Mononuclear cell (primary cell): ENCODE measurements around the gene SLC30A4. TPM values are rescaled to one million over a fixed set of nuclear protein-coding genes. Genes with fewer than 3 reads are reported as not detected.

ENCODE experiments used
- H3K27me3 ChIP-seq: 2 replicates; pipeline ENCODE4 v1.6.0; 2011; ENCODE audit warnings: low read length, control low read depth; ENCODE audit not compliant: insufficient read depth
- H3K4me1 ChIP-seq: 2 replicates; pipeline ENCODE4 v1.5.1; 2011; ENCODE audit warnings: mild to moderate bottlenecking, low read length, control low read depth; ENCODE audit not compliant: insufficient read depth
- H3K4me3 ChIP-seq: 2 replicates; pipeline ENCODE4 v1.5.1; 2011; ENCODE audit warnings: mild to moderate bottlenecking, low read length, moderate library complexity
- H3K9me3 ChIP-seq: 2 replicates; pipeline ENCODE4 v1.5.1; 2011; ENCODE audit warnings: low read depth, mild to moderate bottlenecking, control low read depth, low read length
- total RNA-seq: library from RNA; depleted of rRNA; stranded (reverse); fragments of >200 nt; gene quantifications from one replicate; pipeline ENCODE4 v1.2.3, GENCODE V29; 2012

Gene SLC30A4
- total RNA-seq, 1 donor, result 3.4 TPM

- Histone ChIP-seq H3K4me1 (no peaks in the 10 kb centered on the region), H3K27me3 (no peaks in the 10 kb centered on the region), H3K9me3 (no peaks in the 10 kb centered on the region), H3K4me3 (no peak overlapping the region)
These were observed 46.1 kb downstream of the SLC30A4 start for GRCh38 chr15:45476410-45476809.

DNA sequence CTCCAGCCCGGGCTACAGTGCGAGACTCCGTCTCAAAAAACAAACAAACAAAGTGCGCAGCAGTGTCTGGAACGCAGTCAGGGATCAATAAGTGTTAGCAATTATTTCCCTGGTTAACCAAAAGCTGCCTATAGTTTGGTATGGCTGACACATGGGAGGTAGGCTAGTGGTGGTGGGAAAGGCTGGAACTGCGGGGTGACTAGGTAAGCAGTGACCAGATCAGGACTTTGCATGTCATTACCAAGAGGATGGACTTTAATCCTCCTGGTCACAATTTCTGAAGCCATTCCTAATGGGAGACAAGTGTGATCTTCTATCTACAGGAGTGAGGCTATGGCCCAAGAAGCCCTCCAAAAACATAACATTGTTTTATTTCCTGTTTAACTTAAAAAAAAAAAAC lies 47.8 kb downstream of the SLC30A4 start:
- Histone ChIP-seq H3K4me1 (no peaks in the 10 kb centered on the region), H3K9me3 (no peaks in the 10 kb centered on the region), H3K4me3 (no peak overlapping the region), H3K27me3 (no peaks in the 10 kb centered on the region)

DNA sequence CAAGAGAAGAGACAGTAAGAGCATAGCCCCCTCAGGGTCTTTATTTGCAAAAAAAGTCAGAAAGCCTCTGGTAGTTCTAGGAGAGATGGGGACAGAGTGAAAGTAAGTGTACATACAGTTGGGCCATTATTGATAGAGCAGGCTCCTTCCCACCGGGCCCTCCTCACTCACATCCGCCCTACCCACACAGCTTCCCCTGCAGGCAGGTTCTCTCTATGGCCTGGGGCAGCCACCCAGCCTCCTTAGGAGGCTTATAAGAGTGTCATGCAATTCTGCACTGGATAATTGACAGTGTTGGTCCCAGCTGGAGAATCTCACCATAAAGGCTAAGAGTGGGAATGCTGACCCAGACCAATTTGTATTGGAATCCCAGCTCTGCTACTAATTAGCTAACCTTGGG lies 49.5 kb downstream of the SLC30A4 start:
- Histone ChIP-seq H3K4me1 (no peaks in the 10 kb centered on the region), H3K9me3 (no peaks in the 10 kb centered on the region), H3K27me3 (peaks cover 7% of the 10 kb centered on the region), H3K4me3 (no peak overlapping the region)

GRCh38 chr15:45471151-45471550 lies 51.4 kb downstream of the SLC30A4 start:
- Histone ChIP-seq H3K27me3 (peaks cover 7% of the 10 kb centered on the region), H3K4me3 (no peak overlapping the region), H3K9me3 (no peaks in the 10 kb centered on the region), H3K4me1 (no peaks in the 10 kb centered on the region)

DNA sequence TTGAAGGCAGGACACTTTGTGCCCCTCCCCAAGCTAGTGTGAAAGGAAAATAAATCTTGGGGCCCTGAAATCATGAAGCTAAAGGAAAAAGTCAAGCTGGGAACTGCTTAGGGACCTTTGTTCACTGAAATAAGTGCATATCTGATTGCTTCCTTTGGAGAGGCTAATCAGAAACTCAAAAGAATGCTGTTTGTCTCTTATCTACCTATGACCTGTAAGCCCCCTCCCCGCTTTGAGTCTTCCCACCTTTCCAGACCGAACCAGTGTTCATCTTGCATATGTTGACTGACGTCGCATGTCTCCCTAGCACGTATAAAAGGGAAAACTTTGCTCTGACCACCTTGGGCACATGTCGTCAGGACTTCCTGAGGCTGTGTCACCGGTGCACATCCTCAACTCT lies 53.1 kb downstream of the SLC30A4 start:
- Histone ChIP-seq H3K27me3 (peaks cover 7% of the 10 kb centered on the region), H3K9me3 (no peaks in the 10 kb centered on the region), H3K4me3 (no peak overlapping the region), H3K4me1 (no peaks in the 10 kb centered on the region)

GRCh38 chr15:45469027-45469426 lies 53.5 kb downstream of the SLC30A4 start:
- Histone ChIP-seq H3K4me1 (no peaks in the 10 kb centered on the region), H3K4me3 (no peak overlapping the region), H3K9me3 (no peaks in the 10 kb centered on the region), H3K27me3 (peaks cover 7% of the 10 kb centered on the region)

GRCh38 chr15:45468294-45468693 lies 54.3 kb downstream of the SLC30A4 start:
- Histone ChIP-seq H3K27me3 (peaks cover 7% of the 10 kb centered on the region), H3K9me3 (no peaks in the 10 kb centered on the region), H3K4me1 (no peaks in the 10 kb centered on the region), H3K4me3 (no peak overlapping the region)

DNA sequence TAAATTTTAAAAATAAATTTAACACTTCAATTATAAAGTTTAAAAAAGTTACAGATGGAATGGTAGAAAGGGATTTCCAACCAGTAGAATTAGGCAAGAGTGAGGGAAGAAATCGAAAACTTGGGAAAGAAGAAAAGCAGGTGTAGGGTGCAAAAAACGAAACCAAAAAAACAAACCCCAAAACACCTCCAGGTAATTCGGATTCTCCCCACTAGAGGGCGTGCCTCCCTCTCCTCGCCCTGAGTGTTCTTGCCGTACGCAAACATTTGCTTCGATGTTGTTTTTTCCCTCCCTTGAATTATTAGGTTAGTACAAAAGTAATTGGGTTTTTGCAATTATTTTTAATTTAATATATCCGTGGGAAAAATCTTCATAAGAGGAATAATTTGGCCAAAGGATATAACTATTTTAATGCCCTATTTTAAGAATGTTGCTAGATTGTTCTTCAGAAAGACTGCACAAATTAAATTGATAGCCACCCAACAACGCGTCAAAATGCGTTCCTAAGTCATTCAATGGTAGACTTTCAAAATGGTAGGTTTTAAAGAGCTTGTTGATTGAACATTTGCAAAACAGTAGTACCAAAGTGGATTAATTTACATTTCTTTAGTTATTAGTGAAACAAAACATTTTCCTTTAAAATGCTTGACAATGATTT lies 63.7 kb downstream of the SLC30A4 start:
- Histone ChIP-seq H3K27me3 (no peaks in the 10 kb centered on the region), H3K4me1 (peaks cover 46% of the 10 kb centered on the region), H3K9me3 (no peaks in the 10 kb centered on the region), H3K4me3 (peak overlapping the region; percentile 19)

DNA sequence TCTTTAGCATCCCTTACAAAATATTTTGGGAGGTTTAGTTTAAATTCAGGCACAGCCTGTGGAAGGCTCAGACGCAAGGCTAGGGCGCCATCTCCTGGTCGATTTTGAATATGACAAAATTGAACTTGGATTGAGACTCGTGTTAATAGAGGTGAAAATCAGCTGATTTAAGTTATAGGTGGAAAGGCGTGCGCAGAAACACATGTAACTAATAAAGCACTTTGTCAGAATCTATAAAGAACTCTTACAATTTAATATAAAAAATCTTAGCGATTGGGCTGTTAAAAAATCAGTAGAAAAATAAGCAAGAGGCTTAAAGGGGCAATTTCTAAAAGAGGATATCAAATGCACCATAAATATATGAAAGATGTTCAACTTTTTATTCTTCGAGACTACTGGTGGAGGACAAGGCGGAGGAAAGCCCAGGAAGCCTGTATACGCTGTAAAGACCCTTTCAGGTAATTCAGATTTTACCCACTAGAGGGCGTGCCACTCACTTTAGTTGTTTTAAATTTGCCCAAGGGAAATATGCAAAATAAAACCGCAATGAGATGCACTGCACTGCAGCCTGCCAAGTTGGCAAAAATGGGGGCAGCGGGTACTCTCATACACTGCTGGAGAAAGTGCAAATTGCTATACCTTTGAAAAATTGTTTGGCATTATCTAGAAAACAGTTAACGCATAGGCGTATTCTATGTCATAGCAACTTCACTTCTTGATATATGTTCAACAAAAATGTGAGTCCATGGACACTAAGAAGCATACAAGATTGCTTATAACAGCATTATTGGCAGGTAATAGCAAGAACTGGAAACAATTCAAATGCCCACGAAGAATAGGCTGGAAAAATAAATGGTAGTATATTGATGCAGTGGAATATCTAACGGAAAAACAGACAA lies 64.7 kb downstream of the SLC30A4 start:
- peak overlapping the region; percentile 19 for H3K4me3 ChIP-seq
- no peaks in the 10 kb centered on the region for H3K27me3 ChIP-seq
- H3K4me1 ChIP-seq, result peaks cover 49% of the 10 kb centered on the region
- H3K9me3 ChIP-seq, result no peaks in the 10 kb centered on the region

GRCh38 chr15:45457220-45457619 lies 65.3 kb downstream of the SLC30A4 start:
- no peak overlapping the region for H3K4me3 ChIP-seq
- H3K27me3 ChIP-seq, result no peaks in the 10 kb centered on the region

DNA sequence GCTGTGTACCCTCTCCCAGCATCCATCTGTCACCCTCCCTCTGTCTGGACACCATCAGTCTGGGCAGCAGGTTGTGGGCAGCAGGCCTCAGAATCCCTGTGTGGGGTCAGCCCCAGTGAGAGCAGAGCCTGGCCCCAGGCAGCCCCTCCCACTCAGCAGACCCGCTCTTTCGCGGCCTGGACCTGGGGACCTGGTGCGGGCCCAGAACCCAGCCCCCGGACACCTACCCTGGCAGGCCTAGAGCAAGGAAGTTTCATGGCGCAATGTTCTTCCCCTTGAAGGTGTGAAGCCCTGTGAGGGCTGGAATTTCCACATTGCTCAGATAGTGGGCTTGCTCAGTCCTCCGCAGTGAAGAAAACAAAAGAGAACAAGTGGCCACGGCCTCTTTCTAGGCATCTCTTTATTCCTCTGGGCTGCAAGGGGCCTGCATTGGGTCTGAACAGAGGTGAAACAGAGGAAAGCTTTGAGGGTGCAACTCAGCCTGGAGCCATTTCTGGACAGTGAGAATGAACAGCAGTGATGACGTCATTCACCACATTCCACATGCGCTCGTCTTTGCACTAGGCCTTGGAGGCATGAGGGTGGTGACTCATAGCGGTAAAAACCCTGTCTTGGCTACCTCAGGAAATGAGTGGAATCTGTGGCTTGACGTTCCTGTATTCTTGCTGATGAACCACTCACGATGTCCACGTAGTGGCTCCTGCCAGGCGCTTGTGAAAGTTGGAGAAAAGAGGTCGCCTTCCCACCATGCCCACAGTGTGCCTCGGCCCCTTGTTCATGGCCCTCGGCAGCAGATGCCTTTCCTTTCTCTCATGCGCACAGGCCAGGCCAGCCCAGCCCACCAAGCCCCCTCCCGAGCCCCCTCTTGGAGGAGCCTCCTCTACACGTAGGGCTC lies 66.1 kb downstream of the SLC30A4 start:
- peaks cover 49% of the 10 kb centered on the region for H3K4me1 ChIP-seq
- no peak overlapping the region for H3K4me3 ChIP-seq
- H3K9me3 ChIP-seq, result no peaks in the 10 kb centered on the region
- H3K27me3 ChIP-seq, result no peaks in the 10 kb centered on the region

More at GRCh38 chr15:45457220-45457619, 65.3 kb downstream of the SLC30A4 start:
- Histone ChIP-seq H3K9me3 (no peaks in the 10 kb centered on the region), H3K4me1 (peaks cover 49% of the 10 kb centered on the region)

GRCh38 chr15:45454814-45455213 lies 67.7 kb downstream of the SLC30A4 start:
- H3K4me3 ChIP-seq, result no peak overlapping the region
- peaks cover 49% of the 10 kb centered on the region for H3K4me1 ChIP-seq
- H3K9me3 ChIP-seq, result no peaks in the 10 kb centered on the region
- H3K27me3 ChIP-seq, result no peaks in the 10 kb centered on the region

DNA sequence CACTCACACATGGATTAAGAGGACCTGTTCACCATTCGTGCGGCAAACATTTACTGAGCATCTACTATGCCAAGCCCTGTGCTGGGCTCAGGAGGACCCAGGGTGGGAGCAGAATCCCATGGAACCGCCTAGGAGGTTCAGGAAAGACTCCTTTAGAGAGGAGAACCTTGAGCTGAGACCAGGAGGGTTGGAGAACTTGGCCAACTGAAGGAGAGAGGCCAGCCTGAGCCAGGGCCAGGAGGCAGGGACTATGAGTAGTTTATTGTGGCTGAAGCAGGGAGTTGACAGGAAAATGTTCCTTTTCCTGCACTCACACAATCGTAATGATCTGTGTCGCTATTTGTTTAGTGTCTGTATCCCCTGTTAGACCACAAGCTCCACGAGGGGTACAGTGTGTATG lies 71.3 kb downstream of the SLC30A4 start:
- Histone ChIP-seq H3K9me3 (no peaks in the 10 kb centered on the region), H3K4me1 (peaks cover 44% of the 10 kb centered on the region), H3K27me3 (no peaks in the 10 kb centered on the region), H3K4me3 (no peak overlapping the region)

DNA sequence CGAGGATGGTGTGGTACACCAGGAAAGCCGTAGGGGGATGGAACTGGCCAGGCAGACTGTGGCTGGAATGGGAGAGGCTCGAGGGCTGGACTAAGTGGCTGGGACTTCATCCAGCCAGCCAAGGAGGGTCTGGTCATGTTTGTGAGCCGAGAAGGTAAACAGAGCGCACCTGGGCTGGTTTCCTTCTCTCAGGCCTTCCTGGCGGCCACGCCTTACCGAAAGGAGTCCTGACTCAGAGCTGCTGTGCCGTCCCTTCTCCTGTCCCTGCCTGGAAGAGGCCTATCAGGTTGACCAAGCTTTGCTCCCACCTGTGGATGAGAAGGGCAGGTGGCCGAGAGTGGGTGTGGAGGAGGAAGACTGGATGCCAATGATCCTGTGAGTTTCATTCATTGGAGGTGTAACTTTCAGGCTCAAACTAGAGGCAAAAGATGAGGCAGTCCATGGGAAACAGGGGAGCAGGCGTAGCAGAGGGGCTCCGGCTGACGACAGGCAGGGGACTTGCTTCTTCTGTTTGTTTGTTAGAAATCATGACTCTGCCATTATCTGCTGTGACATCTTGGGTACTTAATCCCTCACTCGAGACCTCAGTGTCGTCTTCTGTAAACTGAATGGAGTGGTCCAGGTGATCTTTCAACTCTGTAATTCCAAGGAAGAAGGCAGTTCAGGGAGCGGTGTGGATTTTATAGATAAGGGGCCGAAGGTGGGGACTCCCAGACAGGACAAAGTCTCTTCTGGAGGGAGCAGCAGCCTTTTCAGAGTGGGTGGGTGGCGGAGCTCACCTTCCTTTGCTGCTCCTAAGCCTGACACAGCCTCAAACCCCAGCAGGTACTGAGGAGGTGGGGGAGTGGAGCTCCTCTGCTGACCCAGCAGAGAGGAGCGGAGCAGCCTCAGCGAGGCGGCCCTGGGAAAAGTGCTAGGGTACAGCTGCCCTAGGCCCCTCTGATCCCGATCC lies 72.4 kb downstream of the SLC30A4 start:
- Histone ChIP-seq H3K27me3 (no peaks in the 10 kb centered on the region), H3K4me3 (no peak overlapping the region), H3K4me1 (peaks cover 41% of the 10 kb centered on the region), H3K9me3 (no peaks in the 10 kb centered on the region)
